ENCODE measurements around the gene B4GALT5.
"Not testable (repeated sequence)": the region's sequence is repeated elsewhere in the genome, so short reads cannot be mapped to it uniquely, and the experiment has no call there.

B4GALT5 gene

GRCh38 chr20:49727894-49728885 lies 14.5 kb upstream of the B4GALT5 start:
- no peak for DNase-seq

GRCh38 chr20:49727478-49727877 lies 13.8 kb upstream of the B4GALT5 start:
- DNase-seq: no peak

DNA sequence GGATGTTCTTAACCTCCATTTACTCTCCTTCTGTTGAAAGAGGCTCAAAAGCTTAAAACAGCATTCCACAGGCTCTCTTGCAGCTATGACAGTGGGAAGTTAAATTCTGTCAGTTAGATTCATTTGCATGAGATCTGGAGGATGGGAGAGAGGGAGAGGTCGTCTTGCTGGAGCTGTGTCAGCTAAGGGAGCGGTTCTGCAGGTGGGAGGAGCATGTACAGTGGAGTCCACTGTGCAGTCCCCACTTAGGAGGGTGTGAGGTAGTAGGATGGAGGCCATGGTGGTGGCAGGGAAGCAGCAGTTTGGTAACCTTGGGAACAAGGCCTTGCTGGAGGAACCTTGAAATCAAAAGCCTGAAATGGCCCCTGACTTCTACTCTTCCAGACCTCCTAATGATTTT lies 12.0 kb upstream of the B4GALT5 start:
- no peak for DNase-seq

DNA sequence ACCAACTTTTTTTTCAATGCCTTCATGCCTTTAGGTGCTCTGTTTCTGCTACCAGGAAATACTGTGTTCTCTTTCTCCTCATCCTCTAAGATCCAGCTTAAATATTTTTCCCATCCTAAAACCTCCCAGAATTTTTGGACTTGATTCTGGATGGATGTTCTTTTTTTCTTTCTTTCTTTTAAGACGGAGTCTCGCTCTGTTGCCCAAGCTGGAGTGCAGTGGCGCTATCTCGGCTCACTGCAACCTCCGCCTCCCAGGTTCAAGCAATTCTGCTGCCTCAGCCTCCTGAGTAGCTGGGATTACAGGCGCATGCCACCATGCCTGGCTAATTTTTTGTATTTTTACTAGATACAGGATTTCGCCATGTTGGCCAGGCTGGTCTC lies 11.5 kb upstream of the B4GALT5 start:
- not testable (repeated sequence) for DNase-seq

GRCh38 chr20:49724408-49725223 lies 10.9 kb upstream of the B4GALT5 start:
- DNase-seq: no peak

DNA sequence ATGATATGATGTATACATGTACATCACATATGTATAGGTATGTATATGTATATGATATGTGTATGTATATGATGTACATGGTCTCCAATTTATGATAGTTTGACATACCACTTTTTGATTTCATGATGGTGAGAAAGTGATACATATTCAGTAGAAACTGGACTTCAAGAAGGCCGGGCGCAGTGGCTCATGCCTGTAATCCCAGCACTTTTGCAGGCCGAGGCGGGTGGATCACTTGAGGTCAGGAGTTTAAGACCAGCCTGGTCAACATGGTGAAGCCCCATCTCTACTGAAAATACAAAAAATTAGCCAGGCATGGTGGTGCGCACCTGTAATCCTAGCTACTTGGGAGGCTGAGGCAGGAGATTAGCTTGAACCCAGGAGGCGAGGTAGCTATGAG lies 10.1 kb upstream of the B4GALT5 start:
- DNase-seq: not testable (repeated sequence)

DNA sequence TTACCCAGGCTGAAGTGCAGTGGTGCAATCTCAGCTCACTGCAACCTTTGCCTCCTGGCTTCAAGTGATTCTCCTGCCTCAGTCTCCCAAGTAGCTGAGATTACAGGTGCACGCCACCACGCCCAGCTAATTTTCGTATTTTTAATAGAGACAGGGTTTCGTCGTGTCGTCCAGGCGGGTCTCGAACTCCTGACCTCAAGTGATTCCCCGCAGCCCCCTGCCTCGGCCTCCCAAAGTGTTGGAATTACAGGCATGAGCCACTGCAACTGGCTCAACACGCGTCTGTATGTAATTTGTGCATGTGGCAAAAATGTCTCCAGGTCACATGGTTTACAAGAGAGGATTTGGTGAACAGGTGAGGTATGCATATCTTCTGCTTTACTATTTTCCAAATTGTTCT lies 7.6 kb upstream of the B4GALT5 start:
- DNase-seq: not testable (repeated sequence)

DNA sequence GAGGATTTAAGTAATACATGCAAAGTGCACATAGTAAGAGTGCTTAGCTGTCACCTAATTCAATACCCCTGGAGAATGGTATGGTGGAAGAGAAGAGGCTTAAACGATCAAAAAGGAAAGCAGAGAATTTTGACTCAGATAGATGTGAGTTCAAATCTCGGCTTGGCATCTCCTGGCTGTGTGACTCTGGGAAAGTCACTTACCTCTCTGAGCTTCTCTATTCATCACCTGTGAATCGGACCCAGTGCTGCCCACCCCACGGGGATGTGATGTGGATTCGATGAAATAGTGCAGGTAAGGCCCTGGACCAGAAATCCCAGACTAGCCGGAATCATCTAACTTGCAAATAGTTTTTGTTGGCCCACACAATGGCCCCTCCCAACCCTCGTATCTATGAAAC lies 1.8 kb upstream of the B4GALT5 start:
- no peak for DNase-seq

GRCh38 chr20:49712996-49713752 lies 504 bp downstream of the B4GALT5 start:
- no peak for DNase-seq

DNA sequence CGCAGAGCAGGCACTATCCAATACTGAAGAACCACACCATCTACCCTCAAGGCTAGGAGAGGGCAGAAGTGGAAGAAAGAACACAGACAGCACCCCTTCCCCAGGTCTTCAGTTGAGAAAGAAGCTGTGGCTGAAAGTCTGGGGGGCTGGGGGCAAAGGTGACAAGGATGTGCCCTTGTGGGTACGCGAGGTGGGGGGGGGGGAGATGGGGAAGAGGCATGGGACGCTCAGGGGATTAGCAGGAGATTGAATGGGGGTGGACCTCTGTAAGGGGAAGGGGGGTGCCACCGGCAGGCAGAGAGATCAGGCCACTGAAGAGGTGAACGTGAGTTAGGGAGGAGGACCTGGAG lies 1.1 kb downstream of the B4GALT5 start:
- DNase-seq: no peak

- DNase-seq: no peak
Measured at GRCh38 chr20:49712118-49712517, 1.6 kb downstream of the B4GALT5 start.

DNA sequence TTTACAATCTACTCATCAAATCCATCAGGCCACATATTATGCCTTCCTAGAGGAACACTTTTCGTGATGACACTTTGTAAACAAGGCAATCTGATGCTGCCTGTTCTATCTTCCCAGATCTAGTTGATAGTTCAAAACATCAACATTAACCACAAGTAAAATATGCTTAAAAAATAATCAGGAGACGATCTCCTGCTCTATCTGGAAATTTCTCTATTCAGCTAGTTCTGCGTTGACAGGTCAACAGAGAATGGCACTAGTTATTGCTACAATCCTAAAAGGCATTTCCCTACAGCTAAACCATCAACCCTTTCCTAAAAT lies 2.1 kb downstream of the B4GALT5 start:
- DNase-seq: no peak

GRCh38 chr20:49710971-49711666 lies 2.6 kb downstream of the B4GALT5 start:
- DNase-seq: no peak

DNA sequence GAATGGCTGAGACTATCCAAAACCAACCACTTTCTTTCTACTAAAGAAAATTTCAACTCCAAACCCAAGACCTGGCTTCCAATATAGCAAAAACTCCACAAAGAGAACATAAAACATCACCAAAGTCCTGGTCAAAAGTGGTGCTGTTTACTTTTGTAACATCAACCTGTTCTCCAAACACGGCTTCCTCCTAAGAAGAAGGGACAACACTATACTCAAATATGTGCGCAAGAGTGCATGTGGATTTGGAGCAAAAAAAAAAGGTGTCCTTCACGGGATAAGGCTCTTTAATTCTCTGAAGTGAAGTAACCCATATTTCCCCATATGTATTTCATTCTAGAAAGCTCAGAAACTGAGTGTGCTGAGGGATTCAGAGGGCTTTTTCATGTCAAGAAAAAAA lies 6.6 kb downstream of the B4GALT5 start:
- DNase-seq: no peak

DNA sequence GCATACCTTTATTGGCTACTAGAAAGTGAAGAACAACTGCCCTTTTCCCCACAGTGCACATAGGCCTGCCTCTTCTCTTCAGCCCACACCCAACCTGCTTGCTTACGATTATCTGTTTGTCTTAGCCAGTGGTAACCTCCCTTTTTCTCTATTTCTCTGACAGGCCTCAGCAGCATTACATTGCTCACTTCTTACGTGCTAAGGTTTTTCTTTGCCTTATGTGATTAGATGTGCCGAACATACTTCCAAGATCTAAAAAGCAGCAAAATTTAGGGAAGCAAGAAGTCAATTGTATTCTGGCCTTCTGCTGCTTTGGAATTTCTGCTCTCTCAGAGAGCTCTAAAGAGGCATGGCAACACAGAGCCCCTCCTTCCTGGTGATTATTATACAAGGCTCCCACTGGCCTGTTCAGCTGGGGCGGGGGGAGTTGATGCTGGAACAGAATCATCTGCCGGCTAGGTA lies 7.0 kb downstream of the B4GALT5 start:
- no peak for DNase-seq

- DNase-seq: not testable (repeated sequence)
Measured at GRCh38 chr20:49705893-49706292, 7.8 kb downstream of the B4GALT5 start.

DNA sequence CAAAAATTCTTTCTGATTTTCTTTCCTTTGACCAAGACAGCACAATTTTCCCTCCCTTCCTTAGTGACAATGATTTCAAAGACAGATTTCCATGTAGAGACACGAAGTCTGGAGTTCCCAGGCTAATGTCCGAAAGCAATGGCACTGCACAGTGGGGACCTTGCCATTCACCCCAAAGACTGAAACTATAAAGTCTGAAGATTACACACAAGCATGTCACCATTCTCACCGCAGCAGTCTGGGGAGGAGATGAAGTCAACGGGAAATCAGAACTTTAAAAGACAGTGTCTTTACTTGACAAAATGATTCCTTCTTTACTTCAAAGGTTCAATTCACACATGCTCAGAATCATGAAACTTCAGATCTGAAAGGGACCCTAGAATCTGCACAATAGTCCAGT lies 8.3 kb downstream of the B4GALT5 start:
- DNase-seq: no peak

GRCh38 chr20:49704932-49705336 lies 8.7 kb downstream of the B4GALT5 start:
- DNase-seq: no peak

DNA sequence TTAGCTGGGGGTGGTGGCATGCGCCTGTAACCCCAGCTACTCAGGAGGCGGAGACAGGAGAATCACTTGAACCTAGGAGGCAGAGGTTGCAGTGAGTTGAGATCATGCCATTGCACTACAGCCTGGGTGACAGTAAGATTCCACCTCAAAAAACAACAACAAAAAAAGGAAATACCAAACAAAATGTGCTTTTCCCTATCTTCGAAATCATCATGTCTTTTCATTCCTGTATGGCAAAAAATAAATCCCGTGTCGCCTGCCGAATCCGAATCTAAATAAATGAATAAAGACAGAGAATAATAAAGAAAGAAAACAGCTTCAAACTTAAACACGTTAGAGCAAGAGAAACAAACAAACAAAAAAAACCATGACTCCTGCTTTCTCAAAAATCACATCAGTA lies 11.8 kb downstream of the B4GALT5 start:
- no peak for DNase-seq

DNA sequence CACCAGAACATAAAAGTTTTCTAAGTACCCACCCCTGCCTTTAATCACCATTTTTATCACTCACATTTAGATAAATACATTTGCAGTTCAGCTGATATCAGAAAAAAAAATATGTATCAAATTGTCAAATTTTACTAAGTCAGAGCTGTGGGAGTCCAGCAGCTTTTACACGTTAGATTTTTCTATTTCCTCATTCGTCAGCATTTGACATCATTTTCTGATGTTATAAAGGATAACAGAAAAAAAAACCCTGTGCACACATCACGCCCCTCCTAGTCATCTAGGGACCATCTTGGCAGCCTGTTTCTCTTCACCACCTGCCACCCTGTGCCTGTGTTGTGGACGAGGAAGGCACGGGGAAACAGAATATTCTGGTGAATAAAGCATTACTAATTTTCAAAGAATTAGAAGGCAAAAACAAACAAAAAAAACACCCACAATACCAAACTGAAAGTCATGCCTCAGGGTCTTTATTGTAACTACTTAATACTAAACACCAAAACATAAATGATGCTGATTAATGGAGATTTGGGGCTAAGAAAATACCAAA lies 12.4 kb downstream of the B4GALT5 start:
- DNase-seq: no peak

DNA sequence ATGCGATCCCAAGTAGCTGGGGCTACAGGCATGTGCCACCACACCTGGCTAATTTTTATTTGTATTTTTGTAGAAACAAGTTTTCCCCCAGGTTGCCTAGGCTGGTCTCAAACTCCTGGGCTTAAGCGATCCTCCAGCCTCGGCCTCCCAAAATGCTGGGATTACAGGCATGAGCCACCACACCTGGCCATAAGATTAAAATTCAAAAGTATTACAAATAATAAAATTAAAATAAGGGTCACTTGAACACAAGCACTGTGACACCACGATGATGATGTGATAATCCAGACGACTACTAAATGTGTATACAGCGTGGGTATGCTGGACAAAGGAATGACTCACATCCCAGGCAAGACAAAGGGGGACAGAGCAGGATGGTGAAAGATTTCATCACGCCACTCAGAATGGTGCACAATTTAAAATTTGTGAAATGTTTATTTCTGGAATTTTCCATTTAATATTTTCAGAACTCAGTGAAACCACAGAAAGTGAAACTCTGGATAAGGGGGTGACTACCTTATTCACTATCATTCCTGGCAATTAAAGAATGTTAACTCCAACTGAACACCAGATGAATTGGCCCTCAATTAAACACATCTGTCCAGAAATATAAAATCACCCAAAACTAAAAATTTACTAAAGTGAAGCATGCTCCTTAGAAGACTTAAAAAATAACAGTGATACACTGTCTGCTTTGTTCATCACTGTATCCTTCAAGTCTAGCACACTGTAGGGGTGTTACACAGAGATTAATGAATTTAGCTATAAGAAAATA lies 13.1 kb downstream of the B4GALT5 start:
- no peak for DNase-seq
